PFSK-1 (cell line): ENCODE data around the gene EMILIN2.

Experiments used
- FOXP2 ChIP-seq: optimal IDR thresholded peaks from 2 replicates; pipeline ENCODE3; 2011; ENCODE audit warnings: borderline replicate concordance, control low read depth, inconsistent platforms; ENCODE audit not compliant: insufficient read depth; ENCODE audit errors: extremely low read length, extremely low read depth
- POLR2AphosphoS5 ChIP-seq: IDR thresholded peaks from 2 replicates; pipeline ENCODE4 v1.6.1; 2012; ENCODE audit warnings: low read depth, mild to moderate bottlenecking, control low read depth, low read length, moderate library complexity
- SIN3A ChIP-seq: IDR thresholded peaks from 2 replicates; pipeline ENCODE4 v1.6.1; 2012; ENCODE audit warnings: mild to moderate bottlenecking, low read length, moderate library complexity, borderline replicate concordance; ENCODE audit not compliant: insufficient read depth
- TAF1 ChIP-seq: IDR thresholded peaks from 2 replicates; pipeline ENCODE4 v1.6.1; 2012; ENCODE audit warnings: low read length, control low read depth, borderline replicate concordance; ENCODE audit not compliant: insufficient read depth
- TF ChIP-seq, protein P1 (sequence below), 2 experiments: IDR thresholded peaks; 2 replicates each; pipeline versions ENCODE4 v1.6.1 to v1.8.0; 2011 to 2012; ENCODE audit warnings: low read depth in 2 of 2, low read length in 2 of 2, control low read depth in 1 of 2, inconsistent platforms in 1 of 2, mild to moderate bottlenecking in 1 of 2, moderate library complexity in 1 of 2; ENCODE audit not compliant: insufficient read depth in 1 of 2

Gene EMILIN2

DNA sequence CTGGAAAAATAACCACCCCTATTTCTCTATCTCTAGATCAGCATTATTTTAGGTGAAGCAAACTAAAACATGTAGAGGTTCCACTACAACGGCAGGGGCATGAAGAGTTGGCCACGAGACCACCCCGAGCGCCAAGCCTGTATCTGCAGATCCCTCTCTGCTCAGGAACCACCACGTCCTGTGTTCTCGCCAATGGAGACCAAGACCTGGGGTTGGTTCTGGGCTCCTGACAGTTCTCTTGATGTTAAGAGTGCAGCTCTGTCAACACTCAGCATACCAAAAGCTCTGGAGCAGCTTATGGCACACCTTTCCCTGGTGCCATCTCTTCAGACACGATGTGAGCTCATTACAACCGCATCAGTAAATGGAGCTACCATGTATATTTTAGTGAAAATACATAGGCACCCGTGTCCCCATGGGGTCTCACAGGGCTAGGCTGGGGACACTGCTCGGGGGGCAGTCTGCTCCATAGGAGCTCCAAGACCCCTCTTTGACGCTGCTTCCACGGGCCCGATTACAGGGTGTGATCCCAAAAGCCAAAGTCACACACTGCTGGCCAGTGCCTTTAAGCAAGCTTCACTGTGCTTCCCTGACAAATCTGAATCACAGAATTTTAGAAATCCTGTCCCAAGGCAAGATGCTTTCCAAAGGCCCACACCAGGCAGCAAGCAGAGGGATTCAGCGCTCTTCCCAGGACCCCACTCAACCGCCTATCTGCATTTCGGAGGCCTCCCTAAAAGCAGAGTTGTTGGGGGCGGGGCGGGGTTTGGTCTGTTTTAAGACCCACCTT is 72.2 kb downstream of the EMILIN2 start:
- no peak for TF ChIP-seq SIN3A
- TF ChIP-seq TAF1 = no peak
- TF ChIP-seq FOXP2 = no peak
- TF ChIP-seq, protein P1, sequence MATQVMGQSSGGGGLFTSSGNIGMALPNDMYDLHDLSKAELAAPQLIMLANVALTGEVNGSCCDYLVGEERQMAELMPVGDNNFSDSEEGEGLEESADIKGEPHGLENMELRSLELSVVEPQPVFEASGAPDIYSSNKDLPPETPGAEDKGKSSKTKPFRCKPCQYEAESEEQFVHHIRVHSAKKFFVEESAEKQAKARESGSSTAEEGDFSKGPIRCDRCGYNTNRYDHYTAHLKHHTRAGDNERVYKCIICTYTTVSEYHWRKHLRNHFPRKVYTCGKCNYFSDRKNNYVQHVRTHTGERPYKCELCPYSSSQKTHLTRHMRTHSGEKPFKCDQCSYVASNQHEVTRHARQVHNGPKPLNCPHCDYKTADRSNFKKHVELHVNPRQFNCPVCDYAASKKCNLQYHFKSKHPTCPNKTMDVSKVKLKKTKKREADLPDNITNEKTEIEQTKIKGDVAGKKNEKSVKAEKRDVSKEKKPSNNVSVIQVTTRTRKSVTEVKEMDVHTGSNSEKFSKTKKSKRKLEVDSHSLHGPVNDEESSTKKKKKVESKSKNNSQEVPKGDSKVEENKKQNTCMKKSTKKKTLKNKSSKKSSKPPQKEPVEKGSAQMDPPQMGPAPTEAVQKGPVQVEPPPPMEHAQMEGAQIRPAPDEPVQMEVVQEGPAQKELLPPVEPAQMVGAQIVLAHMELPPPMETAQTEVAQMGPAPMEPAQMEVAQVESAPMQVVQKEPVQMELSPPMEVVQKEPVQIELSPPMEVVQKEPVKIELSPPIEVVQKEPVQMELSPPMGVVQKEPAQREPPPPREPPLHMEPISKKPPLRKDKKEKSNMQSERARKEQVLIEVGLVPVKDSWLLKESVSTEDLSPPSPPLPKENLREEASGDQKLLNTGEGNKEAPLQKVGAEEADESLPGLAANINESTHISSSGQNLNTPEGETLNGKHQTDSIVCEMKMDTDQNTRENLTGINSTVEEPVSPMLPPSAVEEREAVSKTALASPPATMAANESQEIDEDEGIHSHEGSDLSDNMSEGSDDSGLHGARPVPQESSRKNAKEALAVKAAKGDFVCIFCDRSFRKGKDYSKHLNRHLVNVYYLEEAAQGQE (IDR thresholded peaks at IDR 0.05; ENCODE audit: insufficient read depth in 1 of 2, low read depth in 2 of 2, low read length in 2 of 2) = no peak
- no peak for TF ChIP-seq POLR2AphosphoS5

DNA sequence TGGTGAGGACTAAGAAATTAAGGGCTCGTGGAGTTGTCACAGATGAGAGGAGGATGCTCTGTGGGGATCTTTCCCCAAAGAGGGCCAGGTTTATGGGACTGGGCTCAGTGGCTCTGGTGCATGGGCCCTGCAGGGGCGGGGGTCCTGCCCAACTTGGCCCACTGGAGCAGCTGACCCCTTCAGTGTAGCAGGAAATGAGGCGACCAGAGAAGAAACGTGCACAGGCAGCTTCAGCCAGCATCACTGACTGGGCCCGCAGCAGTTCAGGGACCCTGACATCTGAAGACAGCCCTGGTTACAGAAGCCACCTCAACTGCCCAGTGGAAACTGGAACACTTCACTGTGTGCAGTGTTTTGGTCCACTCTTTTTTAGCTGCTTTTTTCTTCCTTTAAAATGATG is 72.8 kb downstream of the EMILIN2 start:
- TF ChIP-seq TAF1 (no peak), SIN3A (no peak), FOXP2 (no peak), POLR2AphosphoS5 (no peak)
- TF ChIP-seq, protein P1 (IDR thresholded peaks at IDR 0.05; ENCODE audit: insufficient read depth in 1 of 2, low read depth in 2 of 2, low read length in 2 of 2) = no peak

DNA sequence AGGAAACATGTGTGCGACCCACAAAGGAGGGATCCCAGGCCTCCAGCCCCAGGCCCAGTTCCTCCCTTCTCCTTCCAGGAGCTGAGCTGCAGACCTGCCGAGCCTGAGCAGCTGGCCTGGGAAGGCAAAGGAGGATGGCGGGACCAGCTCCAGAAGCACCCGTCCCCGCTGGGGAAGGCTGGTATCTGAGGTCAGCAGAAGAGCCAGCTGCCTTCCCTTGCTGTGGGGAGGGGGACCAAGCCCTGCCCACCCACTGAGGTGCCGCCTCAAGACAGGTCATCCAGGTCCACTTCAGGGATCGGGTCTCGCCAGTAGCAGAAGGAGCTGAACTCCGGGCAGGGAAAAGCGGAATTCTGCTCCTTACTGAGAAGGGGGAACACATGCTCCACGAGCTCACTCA is 73.2 kb downstream of the EMILIN2 start:
- TF ChIP-seq SIN3A = no peak
- TF ChIP-seq, protein P1 (IDR thresholded peaks at IDR 0.05; ENCODE audit: insufficient read depth in 1 of 2, low read depth in 2 of 2, low read length in 2 of 2) = no peak
- TF ChIP-seq TAF1 = no peak
- TF ChIP-seq POLR2AphosphoS5 = no peak
- no peak for TF ChIP-seq FOXP2

DNA sequence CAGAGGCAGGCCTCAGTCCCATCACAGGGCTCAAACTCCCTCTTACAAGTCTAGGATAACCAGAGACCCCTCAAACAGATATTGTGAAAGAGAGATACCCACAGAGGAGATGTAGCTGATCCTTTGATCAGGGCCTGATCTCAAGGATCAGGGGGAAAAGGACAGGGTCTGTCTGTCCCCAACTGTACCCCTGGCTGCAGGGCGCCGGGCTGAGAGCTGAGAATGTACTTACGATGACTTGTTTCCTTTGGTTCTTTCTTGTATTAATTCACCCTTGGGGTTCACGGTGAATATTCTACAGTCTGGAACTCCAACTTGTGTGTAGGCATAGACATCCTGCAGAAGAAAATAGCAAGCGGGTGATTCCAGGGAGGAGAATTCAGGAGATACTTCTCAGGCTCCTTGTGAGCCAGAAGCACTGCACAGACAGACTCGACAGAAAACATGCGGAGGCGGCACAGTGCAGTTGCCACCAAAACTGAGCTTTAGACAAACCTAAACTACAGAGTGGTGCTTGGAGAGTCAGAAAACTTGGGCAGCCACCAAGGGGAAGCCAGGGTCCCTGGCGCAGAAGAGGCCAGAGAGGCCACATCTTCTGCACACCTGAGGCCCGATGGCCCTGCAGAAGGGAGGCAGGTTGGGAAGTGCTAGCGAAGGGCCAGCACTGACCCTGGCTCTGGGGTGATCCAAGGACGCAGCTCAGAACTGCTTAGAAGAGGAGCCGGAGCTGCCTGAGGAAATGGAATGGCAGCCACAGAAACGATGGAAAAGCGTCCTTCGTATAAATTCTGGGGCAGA is 73.9 kb downstream of the EMILIN2 start:
- TF ChIP-seq POLR2AphosphoS5 (no peak), TAF1 (no peak), SIN3A (no peak), FOXP2 (no peak)
- TF ChIP-seq, protein P1 (IDR thresholded peaks at IDR 0.05; ENCODE audit: insufficient read depth in 1 of 2, low read depth in 2 of 2, low read length in 2 of 2) = no peak
